CD4-positive, alpha-beta T cell treated with Interleukin-12 subunit alpha and Interleukin-12 subunit beta, for 1 hour (primary cell): ENCODE measurements around the gene KIRREL1.

Experiments
- DNase-seq: peaks from one replicate; pipeline ENCODE4 v3.0.0-alpha.2; 2020

The KIRREL1 gene

DNA sequence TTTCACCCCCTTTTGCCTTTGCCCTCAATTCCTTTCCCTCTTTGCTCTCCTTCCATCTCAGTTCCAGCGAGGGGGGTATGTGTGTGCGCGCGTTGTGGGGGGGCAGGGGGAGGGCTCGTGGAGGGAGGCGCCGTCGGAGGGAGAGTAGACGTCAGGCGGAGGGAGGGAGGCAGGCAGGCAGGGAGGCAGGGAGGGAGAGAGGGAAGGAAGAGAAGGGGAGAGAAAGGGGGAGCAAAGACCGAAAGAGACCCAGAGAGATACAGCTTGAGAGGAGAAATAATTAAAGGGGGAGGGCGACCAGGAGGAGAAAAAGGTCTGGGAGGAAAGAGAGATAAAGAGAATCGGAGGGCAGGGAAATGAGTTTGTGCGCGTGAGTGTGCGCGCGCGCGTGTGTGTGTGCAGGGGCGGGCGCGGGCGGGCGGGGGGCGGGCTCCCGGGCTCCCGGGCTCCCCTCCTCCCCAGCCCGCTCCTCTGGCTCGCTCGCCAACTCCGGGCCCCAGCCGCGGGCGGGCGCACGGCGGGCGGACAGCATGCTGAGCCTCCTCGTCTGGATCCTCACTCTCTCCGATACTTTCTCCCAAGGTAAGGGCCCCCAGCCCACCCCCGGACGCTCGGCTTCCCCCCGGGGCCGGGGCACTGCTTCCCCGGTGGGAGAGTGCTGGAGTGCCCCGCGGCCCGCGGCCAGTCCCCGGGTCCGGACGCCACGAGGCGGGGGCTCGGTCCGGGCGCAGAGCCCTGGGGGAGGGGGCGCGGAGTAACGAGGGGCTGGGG is at the start of gene KIRREL1:
KIRREL1 (plus strand) TSS at position 499 of the 771 bp plus-strand sequence; CDS start at position 531, 32 bp downstream.
- no peak for DNase-seq

DNA sequence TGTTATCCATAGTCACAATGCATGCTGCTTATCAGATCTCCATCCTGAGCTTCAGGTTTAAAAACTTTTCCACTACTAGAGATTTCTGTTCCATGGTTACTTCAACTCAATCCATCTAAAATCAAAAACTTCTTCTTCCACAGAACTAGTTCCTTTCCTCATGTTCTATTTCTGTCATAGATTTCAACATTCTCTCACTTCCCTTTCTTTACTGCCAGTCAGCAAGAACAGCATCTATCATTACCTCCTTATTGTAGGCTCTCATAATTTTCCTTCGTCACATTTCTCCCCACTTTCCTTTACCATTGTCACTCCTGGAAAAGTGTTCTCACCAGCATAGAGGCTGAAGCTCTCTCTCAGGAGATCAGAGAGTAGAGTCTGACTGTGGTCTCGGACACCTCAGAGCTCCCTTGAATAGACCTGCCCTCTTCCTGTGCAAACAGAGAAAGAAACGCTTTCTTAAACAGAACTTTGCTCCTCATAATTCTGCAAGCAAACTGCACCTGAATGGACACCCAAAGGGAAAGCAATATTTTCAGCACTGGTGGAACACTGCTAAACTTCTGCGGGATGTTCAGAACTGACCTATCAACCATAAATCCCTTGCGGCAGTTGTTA is 48.7 kb upstream of the KIRREL1 start:
- no peak for DNase-seq

DNA sequence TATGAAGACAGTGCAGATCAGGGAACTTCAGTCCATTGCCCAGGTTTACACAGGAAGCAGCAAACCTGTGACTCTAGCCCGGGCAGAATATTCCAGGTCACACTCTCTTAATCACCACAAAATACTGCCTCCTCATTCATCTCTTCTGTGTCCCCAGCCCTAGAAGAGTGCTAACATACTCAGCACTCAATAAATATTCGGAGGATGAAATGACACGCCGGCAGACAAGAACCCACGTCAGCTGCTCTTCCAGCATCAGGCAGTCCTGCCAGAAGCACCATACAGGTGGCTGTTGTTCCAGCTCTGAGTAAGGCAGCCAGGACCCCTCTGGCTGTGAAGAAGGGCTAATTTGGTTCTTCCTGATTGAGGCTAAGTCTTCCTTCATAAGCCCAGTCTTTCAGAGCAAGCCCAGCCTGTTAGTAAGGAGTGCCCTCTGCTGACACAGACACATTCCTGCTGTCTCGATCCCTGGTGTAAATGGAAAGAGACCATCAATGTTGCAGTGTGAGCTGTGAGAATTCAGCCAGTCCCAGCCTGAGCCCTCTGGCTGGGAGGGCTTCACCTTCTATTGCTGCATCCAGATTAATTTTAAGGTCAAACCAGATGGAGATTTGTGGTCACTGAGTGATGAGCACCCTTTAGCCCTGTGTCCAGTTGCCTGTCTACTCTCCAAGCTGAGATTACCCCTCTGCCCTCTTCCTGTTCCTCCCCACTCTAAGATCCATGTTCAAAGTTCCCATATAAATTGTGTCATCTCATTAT is 45.0 kb upstream of the KIRREL1 start:
- DNase-seq = no peak

DNA sequence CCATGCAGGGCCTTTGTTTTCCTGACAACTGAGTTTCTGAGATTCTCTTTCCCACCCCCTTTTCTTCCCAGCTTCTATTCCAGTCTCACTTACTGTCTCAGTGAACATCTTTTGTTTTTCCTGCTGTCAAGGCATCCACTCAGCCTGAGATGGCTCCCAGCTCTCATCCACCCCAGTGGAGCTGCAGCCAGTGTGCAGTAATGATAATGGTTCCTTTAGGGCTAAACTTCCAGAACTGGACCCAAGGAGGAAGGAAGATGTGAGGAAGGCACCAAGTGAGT is 44.4 kb upstream of the KIRREL1 start:
- no peak for DNase-seq

DNA sequence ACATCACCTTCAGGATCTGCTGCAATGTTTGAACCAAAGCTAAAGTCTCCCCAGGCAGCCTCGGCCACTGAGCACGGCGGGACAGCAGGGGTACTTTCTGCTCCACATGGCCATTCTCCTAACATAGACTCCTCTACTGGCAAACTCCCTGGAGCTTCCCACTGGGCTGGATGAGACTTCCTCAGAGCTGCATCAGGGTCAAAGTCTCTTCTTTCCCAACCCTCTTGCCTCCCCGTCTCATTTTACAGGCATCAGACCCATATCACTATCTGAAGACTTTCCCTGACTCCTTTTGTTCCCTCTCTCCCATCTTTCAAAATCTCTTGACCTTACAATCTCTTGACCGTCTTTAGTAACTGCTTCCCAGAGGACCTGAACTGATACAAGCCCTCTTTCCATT is 42.2 kb upstream of the KIRREL1 start:
- DNase-seq = no peak

DNA sequence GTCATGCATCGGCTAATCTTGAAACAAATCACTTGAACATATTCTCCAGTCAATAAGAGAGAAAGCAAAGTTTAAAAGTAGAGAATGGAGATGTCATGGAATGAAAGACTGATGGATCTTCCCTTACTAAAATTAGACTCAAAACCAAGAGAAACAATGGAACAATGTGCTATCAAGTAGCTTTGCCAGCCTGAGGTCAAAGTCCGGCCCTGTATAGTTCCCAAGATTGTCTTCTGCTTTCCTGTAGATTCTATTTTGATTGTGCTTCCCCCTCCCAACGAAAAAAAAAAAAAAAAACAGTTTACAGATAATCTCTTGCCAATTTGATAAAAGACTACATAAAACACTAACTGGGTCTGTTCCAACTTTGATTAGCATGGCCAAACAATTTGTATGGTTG is 40.8 kb upstream of the KIRREL1 start:
- no peak for DNase-seq

DNA sequence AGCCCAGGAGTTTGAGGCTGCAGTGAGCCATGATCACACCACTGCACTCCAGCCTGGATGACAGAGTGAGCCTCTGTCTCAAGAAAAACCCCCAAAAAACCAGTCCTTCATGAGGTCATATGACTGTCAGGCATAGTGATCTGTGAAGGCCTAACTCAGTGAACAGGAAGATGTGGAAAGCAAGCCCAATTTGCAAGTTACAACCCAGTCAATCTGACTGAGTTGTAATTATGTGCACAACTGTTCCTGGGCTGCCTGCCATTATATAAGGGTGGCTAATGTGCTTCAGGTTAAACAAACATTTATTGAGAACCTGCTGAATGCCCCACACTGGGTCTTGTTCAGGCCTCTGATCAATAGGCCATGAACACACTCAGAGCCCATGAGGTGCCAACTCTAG is 38.2 kb upstream of the KIRREL1 start:
- DNase-seq = no peak

DNA sequence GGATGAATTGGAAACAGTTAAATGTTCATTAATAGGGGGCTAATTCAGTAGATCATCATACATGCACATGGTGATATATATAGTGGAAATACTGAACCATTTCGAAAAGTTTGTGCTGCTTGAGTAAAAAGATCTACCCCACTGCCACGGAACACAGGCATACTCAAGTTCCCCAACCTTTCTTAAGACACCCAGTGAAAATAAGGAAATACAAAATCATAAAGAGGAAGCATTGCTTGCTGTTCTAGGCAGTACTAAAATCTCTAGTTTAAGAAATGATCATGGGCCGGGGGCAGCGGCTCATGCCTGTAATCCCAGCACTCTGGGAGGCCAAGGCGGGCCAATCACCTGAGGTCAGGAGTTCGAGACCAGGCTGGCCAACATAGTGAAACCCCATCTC is 37.6 kb upstream of the KIRREL1 start:
- no peak for DNase-seq

DNA sequence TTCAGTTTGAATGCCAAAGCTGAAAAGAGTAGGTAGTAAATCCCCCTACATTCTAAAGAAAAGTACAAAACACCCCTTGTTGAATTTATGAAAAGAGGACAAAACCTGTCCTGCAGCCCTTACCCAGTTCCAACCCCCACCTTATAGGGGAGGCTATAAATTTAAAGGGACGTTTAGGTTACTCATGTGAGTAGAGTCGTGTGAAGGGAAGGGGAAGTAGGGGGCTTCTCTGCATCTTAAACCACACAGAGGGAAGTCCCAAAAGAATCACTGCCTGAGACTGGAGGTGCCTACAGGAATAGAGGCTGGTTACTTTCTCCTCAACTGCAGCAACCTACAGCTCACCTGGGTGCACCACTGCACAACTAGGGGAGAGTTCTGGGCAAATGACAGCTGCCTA is 36.7 kb upstream of the KIRREL1 start:
- DNase-seq = no peak

DNA sequence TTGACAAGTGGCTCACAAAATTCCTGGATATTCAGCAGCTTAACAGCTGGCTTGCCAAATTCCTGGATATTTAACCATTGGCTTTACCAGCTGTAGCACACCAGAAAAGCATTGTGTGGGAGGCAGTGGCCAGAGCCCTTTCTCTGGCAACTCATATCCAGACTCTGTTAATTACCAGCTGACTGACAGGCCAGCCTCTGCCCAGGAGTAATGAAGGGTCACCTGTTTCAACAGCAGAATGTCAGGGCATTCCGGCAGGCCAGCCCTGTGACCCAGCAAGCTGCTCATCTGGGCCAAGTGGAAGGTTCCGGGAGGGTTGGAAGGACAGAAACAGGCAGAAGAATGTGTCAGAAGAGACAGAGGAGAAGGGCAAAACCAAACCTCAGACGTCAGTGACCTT is 35.2 kb upstream of the KIRREL1 start:
- no peak for DNase-seq

DNA sequence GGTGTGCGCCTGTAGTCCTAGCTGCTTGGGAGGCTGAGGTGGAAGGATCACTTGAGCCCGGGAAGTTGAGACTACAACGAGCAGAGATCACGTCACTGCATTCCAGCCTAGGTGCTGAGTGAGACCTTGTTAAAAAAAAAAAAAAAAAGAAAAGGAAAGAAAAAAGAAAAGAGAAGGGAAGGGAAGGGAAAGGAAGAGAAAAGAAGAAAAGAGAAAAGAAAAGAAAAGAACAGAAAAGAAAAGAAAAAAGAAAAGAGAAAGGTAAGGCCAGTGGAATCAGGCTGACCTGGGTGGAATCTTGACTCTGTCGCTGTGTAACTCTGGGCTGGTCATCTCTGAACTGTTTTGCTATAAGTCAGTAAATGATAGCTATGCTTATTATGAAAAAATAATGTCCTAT is 33.7 kb upstream of the KIRREL1 start:
- no peak for DNase-seq

DNA sequence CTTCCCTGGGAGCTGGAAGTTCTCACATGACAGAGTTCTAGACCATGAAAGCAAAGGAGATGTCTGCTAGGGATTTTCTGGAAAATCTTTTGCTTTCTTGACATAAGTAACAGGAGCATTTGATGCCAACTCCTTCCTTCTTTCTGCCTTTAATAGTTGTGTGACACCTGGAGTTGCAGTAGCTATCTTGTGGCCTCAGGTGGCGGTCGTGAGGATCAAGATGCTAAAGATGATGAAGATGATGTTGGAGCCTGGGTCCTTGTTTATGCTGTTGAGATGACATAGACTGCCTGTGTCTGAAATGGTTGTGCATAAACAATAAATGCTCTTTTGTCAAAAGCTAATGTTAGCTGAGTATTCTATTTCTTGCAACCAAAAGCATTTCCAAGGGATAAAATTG is 32.7 kb upstream of the KIRREL1 start:
- DNase-seq = no peak

DNA sequence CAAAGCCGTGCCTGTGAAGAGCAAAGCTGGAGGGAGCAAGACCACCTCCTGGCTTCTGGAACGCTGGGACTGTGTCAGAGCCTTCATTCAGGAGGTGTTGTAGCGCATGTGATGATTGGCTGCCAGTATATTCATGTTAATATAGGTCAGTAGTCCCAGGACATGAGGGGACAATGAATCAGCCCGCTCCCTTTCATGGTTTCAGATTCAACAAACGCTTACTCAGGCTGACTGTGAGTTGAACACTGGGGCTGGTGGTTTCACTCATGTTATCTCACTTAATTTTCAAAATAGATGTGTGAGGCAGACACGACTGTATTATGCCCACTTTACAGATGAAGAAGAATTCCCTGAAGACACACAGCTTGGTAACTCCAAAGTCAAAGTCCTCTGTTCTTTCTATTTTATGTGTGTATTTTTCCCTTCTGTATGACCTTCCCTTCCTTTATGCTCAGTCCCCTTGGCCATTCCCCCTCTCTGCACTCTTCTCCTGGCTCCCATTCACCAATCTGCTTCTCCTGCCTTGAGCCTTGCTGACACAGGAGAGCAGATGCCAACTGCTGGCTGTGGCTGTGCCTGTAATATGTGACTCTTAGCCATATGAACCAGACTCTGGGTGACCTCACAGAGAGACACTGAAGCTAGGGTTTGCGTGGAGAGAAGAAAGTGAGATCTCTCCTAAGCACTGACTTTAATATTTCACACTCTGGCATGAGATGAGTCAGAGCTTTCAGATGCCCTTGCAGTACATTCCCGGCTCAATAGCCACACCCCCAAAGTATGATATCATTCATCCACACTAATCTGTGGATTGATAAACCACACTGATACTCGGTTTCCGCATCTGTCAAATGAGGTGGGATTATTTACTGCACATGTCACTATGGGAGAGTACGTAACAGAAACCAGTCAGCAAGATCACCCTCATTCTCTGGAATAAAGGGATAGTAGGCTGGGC is 31.4 kb upstream of the KIRREL1 start:
- no peak for DNase-seq

DNA sequence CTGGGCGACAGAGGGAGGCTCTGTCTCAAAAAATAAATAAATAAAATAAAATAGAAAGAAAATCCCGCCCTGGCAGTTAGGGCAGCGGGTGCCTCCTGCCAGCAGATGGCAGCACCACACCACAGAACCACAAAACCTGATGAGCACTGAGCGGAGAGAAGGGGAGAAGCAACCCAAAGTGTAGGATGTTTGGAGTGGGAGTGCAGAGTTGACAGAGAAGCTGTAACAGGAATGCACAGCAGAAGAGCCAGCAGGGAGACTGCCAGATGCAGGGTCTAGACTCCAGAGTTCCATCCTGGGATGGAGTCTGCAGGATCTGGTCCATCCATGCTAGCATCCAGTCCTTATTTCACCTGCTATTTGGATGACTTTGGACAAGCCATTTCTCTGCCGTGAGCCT is 29.7 kb upstream of the KIRREL1 start:
- DNase-seq = peak; percentile 38

DNA sequence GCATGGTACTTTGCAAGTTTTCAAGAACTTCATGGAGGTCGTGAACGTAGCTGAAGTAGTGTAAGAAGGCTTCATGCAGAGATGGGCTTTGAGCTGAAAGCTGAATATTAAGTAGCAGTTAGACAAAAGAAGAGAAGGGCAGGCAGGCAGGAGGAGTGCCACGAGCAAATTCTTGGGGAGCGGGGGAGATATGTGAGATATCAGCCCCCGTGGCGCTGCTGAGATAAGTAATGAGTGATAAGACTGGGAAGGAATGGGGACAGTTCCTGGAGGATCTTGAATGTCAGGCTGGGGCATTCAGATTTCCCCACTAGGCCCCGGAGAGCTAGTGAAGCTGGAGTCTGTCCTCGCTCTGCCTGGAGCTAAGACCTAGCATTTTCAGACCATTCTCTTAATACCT is 27.9 kb upstream of the KIRREL1 start:
- DNase-seq = no peak

DNA sequence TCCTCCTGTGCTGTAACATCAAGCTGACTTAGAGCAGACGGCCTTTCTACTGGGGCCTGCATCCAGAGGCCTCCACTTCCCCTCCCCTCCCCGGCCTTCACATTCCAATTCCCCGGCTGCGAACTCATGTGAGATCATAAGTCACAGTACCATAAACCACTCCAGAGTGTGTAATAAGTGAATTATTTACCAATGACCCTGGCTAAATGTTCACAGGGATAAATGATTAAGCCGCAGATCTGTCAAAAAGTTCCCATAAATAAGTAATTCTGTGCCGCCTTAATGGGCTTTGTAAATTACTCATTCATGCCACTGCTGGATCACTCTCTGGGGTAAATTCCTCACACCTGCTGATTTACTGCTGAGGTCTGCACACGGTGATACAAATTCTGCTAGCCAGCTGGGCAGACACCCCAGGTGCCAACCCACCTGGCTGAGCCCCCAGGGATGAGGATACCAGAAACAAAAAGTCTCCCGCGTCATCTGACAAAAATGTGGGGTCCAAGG is 27.4 kb upstream of the KIRREL1 start:
- DNase-seq = no peak

DNA sequence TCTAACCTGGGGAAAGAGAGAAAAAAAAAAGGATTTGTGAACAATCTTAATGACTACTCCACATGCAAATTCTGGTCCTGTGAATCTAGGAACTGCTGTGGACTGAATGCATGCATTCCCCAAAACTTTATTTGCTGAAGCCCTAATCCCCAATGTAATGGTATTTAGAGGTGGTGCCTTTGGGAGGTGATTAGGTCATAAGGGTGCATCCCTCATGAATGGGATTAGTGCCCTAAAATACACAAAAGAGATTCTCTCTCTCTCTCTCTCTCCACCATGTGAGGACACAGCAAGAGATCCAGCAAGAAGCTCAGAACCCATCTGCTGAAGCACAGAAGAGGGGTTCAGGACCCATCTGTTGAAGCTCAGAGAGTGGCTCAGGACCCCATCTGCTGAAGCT is 26.2 kb upstream of the KIRREL1 start:
- no peak for DNase-seq

DNA sequence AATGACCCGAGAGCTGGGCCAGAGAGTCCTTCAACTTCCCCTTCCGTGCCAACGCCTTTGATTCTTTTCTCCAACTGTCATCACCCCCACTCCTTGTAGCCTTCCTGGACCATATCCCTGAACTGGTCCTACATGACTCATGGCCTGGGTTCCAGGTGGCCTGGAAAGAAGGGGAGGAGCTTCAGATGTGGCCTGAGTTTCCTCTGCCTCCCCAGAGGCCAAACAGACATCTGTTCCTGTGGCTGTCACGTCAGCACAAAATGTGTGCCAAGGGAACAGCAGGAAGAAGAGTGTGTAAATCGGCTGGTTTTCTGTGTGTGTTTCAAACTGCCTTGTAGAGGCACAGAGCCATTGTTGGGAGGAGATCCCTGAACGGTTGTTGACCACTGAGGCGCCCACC is 24.9 kb upstream of the KIRREL1 start:
- DNase-seq = no peak

DNA sequence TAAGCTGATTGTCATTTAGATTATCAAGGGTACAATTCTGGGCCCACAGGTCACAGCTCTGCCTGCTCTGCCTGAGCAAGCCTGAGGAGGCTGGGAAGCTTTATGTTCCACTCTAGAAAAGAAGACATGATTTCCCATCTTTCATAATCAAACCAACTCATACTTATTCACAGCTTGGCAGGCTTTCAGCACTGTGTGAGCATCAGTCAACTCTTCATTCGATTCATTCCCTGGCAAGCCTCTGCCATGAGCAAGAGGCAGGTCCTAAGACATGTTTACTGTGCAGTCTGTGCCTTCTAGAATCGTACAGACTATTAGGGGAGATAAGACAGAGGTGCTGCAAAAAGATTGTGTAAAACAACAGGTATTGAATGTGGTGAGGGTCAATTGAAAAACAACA is 24.5 kb upstream of the KIRREL1 start:
- DNase-seq = no peak

DNA sequence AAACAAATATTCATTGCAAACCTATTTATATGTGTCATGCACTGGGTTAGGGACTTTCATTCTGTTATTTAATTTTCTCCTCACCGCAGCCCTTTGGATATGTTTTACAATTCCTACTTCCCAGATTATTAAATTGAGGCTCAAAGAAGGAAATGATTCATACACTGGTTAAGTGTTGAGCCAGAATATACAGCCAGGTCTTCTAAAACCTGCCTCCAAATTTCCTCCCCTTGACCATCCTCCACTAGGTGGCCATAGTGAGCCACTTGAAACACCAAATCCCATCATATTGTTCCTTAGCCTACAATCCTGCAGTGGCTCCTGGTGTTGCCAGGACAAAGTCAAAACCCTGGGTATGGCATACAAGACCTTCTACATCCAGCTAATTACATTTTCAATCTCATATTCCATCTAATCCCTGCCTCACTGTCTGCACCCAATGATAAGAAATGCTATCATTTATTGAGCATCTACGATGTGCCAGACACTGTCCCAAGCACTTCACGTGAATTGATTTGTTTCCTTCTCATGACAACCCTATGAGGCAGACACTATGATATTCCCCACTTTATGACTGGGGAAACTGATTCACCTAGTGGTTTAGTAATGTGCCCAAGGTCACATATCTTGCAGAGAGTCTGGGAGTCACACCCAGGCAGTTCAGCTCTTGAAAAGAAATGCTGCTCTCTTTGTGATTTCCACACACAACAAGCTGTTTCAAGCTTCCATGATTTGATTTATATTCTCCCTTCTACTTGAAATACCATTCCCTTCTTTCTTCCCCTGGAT is 23.6 kb upstream of the KIRREL1 start:
- DNase-seq = no peak

DNA sequence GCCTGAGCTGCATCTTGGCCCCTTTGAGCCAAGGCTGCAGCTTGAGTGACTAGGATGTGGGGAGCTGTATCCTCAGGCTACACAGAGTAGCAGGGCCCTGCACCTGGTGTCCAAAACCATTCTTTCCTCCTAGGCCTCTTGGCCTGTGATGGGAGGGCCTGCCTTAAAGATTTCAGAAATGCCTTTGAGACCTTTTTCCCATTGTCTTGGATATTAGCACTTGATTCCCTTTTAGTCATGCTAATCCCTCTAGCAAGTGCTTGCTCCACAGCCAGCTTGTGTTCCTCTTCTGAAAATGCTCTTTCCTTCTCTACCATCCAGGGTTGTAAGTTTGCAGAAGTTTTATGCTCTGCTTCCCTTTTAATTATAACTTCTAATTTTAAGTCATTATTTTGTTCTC is 21.7 kb upstream of the KIRREL1 start:
- no peak for DNase-seq
